HepG2 (cell line): ENCODE measurements around the gene IER5L. TPM values are rescaled to one million over a fixed set of nuclear protein-coding genes. Genes with fewer than 3 reads are reported as not detected.
A peak's percentile ranks its signal among the peaks of the same experiment; 100 is the strongest.

Experiments
- CREM ChIP-seq, 2 experiments: sonication (generic) in 1 of 2; formaldehyde crosslinking in 1 of 2; IDR thresholded peaks; 2 replicates each; pipeline versions ENCODE4 v1.4.0 to v1.6.1; 2016 to 2020; ENCODE audit warnings: antibody characterized with exemption in 1 of 2, mild to moderate bottlenecking in 1 of 2, missing genetic modification reagents in 1 of 2
- DMAP1 ChIP-seq: IDR thresholded peaks from 2 replicates; pipeline ENCODE4 v1.6.1; 2016
- GZF1 ChIP-seq: sonication (generic); formaldehyde crosslinking; IDR thresholded peaks from 2 replicates; pipeline ENCODE4 v1.5.1; 2020; ENCODE audit warnings: mild to moderate bottlenecking, missing genetic modification reagents
- HNRNPK ChIP-seq: fragments of 200-400 bp; formaldehyde crosslinking; IDR thresholded peaks from 2 replicates; pipeline ENCODE4 v1.6.1; 2018; ENCODE audit warnings: low read length, low read depth, moderate library complexity, mild to moderate bottlenecking; ENCODE audit not compliant: poor library complexity, severe bottlenecking
- KDM3A ChIP-seq: IDR thresholded peaks from 2 replicates; pipeline ENCODE4 v1.6.1; 2018; ENCODE audit warnings: low read depth, missing compliant biosample characterization
- MBNL3 ChIP-seq: fragments of 250-450 bp; sonication (Bioruptor Pico); conservative IDR thresholded peaks from 2 replicates; pipeline ENCODE4 v1.8.0; 2022; ENCODE audit warnings: mild to moderate bottlenecking, inconsistent platforms
- MED8 ChIP-seq: sonication (generic); formaldehyde crosslinking; IDR thresholded peaks from 2 replicates; pipeline ENCODE4 v1.8.1; 2023; ENCODE audit warnings: mild to moderate bottlenecking, missing genetic modification reagents; ENCODE audit not compliant: insufficient replicate concordance
- PAF1 ChIP-seq: IDR thresholded peaks from 2 replicates; pipeline ENCODE4 v1.6.1; 2016; ENCODE audit warnings: missing genetic modification reagents, missing compliant biosample characterization
- POLR2G ChIP-seq: fragments of 200-400 bp; formaldehyde crosslinking; IDR thresholded peaks from 2 replicates; pipeline ENCODE4 v1.6.1; 2018; ENCODE audit warnings: mild to moderate bottlenecking, low read depth, low read length, moderate library complexity
- ZBTB38 ChIP-seq: sonication (generic); formaldehyde crosslinking; IDR thresholded peaks from 2 replicates; pipeline ENCODE4 v1.5.1; 2020; ENCODE audit warnings: mild to moderate bottlenecking, missing genetic modification reagents
- ZNF776 ChIP-seq: sonication (generic); formaldehyde crosslinking; IDR thresholded peaks from 2 replicates; pipeline ENCODE4 v1.4.0; 2020; ENCODE audit warnings: mild to moderate bottlenecking, missing genetic modification reagents
- ZNF878 ChIP-seq: sonication (generic); formaldehyde crosslinking; IDR thresholded peaks from 2 replicates; pipeline ENCODE4 v1.8.1; 2023; ENCODE audit warnings: mild to moderate bottlenecking, missing genetic modification reagents, moderate library complexity
- polyA plus RNA-seq, 8 experiments: library from polyadenylated mRNA; depleted of rRNA in 3 of 8; stranded (reverse) in 7 of 8; unstranded in 1 of 8; fragments of >200 nt; fragmentation: Illumina TruSeq in 4 of 8; extraction: Trizol in 4 of 8; gene quantifications; 2 replicates each; pipeline versions ENCODE4 v1.2.1 to v1.2.3, GENCODE V29; 2011 to 2016; ENCODE audit warnings: low read depth in 4 of 8, missing spikeins in 1 of 8, mixed read lengths in 1 of 8; ENCODE audit not compliant: insufficient read depth in 1 of 8
- total RNA-seq, 5 experiments: library from RNA; depleted of rRNA; stranded (reverse); fragments of >200 nt; fragmentation: Illumina TruSeq; extraction: Trizol; gene quantifications; 2 replicates each; pipeline ENCODE4 v1.2.3, GENCODE V29; 2016; ENCODE audit warnings: low read depth in 1 of 5
- TF ChIP-seq, protein P1 (sequence below), 2 experiments: sonication (generic) in 1 of 2; formaldehyde crosslinking in 1 of 2; IDR thresholded peaks; 2 replicates each; pipeline versions ENCODE4 v1.6.1 to v1.9.0; 2014 to 2022; ENCODE audit warnings: antibody characterized with exemption in 1 of 2, borderline replicate concordance in 1 of 2, inconsistent platforms in 1 of 2, low read depth in 1 of 2, missing genetic modification reagents in 1 of 2
- TF ChIP-seq, protein P2 (sequence below): IDR thresholded peaks from 2 replicates; pipeline ENCODE4 v1.6.1; 2016; ENCODE audit warnings: mild to moderate bottlenecking
- TF ChIP-seq, protein P3 (sequence below): sonication (generic); formaldehyde crosslinking; IDR thresholded peaks from 2 replicates; pipeline ENCODE4 v1.4.0; 2020; ENCODE audit warnings: missing genetic modification reagents
- TF ChIP-seq, protein P4 (sequence below): sonication (generic); formaldehyde crosslinking; IDR thresholded peaks from 2 replicates; pipeline ENCODE4 v1.4.0; 2020; ENCODE audit warnings: mild to moderate bottlenecking, missing genetic modification reagents

The IER5L gene
- total and polyA plus RNA-seq, 2 of the 13 experiments (the other 11 are each of a cell fraction or from before 2014, with no cell fraction given) = 1.8 to 3.3 TPM

DNA sequence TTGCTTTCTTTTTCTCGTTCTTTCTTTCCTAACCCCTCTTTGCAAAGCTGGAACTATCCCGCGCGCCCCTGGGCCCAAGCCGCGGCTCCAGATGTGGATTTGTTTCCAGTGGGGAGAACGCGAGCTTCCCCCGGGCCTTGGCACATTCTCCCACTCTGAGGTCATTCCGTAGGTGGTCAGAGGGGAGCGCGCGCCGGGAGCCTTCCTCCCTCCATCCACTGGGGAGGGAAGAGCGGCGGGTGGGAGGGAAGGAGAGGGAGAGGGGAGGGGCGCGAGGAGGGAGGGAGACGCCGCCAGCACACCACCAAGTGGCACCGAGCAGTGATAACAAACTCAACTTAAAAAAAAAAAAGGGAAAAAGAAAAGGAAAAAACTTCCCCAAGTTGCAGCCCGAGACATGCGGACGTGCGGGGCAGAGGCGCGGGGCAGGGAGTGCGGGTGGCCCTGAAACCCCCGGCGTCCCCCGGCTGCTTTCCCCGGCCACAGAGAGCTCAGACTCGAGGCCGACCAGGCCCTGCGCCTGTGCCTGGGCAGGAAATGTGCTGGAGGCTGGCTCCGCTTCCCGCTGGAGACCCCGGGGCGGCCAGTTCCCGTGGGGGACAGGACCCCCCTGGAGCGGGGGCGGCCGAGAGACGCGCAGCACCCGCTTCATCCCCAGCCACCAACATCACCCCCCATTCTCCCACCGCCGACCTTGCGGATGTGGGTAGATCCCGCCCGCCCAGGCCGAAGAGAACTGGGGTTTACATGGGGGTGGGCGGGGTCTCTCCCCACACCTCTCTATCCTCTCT lies 3.1 kb downstream of the IER5L start (continued):
- TF ChIP-seq, protein P1, sequence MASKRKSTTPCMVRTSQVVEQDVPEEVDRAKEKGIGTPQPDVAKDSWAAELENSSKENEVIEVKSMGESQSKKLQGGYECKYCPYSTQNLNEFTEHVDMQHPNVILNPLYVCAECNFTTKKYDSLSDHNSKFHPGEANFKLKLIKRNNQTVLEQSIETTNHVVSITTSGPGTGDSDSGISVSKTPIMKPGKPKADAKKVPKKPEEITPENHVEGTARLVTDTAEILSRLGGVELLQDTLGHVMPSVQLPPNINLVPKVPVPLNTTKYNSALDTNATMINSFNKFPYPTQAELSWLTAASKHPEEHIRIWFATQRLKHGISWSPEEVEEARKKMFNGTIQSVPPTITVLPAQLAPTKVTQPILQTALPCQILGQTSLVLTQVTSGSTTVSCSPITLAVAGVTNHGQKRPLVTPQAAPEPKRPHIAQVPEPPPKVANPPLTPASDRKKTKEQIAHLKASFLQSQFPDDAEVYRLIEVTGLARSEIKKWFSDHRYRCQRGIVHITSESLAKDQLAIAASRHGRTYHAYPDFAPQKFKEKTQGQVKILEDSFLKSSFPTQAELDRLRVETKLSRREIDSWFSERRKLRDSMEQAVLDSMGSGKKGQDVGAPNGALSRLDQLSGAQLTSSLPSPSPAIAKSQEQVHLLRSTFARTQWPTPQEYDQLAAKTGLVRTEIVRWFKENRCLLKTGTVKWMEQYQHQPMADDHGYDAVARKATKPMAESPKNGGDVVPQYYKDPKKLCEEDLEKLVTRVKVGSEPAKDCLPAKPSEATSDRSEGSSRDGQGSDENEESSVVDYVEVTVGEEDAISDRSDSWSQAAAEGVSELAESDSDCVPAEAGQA (IDR thresholded peaks at IDR 0.05; ENCODE audit: low read depth) = no peak
- TF ChIP-seq, protein P1 (CRISPR knock-in tag; IDR thresholded peaks at IDR 0.05; ENCODE audit: borderline replicate concordance) = no peak
- TF ChIP-seq, protein P2, sequence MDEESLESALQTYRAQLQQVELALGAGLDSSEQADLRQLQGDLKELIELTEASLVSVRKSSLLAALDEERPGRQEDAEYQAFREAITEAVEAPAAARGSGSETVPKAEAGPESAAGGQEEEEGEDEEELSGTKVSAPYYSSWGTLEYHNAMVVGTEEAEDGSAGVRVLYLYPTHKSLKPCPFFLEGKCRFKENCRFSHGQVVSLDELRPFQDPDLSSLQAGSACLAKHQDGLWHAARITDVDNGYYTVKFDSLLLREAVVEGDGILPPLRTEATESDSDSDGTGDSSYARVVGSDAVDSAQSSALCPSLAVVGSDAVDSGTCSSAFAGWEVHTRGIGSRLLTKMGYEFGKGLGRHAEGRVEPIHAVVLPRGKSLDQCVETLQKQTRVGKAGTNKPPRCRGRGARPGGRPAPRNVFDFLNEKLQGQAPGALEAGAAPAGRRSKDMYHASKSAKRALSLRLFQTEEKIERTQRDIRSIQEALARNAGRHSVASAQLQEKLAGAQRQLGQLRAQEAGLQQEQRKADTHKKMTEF (CRISPR knock-in tag) = peak; percentile 32; the same call in 1 of the 2 replicates
- TF ChIP-seq PAF1 (CRISPR knock-in tag) = no peak
- TF ChIP-seq POLR2G = peak; percentile 40; the same call in 1 of the 2 replicates
- TF ChIP-seq MED8 (CRISPR knock-in tag) = peak; percentile 9
- 0 out of 2 replicates have a peak, but pooled peaks have one; percentile 12 for TF ChIP-seq ZNF776
- TF ChIP-seq KDM3A (CRISPR knock-in tag) = peak; percentile 44; the same call in 1 of the 2 replicates
- TF ChIP-seq, protein P3, sequence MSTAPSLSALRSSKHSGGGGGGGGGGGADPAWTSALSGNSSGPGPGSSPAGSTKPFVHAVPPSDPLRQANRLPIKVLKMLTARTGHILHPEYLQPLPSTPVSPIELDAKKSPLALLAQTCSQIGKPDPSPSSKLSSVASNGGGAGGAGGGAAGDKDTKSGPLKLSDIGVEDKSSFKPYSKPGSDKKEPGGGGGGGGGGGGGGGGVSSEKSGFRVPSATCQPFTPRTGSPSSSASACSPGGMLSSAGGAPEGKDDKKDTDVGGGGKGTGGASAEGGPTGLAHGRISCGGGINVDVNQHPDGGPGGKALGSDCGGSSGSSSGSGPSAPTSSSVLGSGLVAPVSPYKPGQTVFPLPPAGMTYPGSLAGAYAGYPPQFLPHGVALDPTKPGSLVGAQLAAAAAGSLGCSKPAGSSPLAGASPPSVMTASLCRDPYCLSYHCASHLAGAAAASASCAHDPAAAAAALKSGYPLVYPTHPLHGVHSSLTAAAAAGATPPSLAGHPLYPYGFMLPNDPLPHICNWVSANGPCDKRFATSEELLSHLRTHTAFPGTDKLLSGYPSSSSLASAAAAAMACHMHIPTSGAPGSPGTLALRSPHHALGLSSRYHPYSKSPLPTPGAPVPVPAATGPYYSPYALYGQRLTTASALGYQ (CRISPR knock-in tag) = peak; percentile 3; the same call in 1 of the 2 replicates
- no peak for TF ChIP-seq MBNL3 (CRISPR knock-in tag)
- TF ChIP-seq ZNF878 (CRISPR knock-in tag) = 0 out of 2 replicates have a peak, but pooled peaks have one; percentile 22
- peak; percentile 64 for TF ChIP-seq HNRNPK
- TF ChIP-seq, protein P4, sequence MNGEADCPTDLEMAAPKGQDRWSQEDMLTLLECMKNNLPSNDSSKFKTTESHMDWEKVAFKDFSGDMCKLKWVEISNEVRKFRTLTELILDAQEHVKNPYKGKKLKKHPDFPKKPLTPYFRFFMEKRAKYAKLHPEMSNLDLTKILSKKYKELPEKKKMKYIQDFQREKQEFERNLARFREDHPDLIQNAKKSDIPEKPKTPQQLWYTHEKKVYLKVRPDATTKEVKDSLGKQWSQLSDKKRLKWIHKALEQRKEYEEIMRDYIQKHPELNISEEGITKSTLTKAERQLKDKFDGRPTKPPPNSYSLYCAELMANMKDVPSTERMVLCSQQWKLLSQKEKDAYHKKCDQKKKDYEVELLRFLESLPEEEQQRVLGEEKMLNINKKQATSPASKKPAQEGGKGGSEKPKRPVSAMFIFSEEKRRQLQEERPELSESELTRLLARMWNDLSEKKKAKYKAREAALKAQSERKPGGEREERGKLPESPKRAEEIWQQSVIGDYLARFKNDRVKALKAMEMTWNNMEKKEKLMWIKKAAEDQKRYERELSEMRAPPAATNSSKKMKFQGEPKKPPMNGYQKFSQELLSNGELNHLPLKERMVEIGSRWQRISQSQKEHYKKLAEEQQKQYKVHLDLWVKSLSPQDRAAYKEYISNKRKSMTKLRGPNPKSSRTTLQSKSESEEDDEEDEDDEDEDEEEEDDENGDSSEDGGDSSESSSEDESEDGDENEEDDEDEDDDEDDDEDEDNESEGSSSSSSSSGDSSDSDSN = peak; percentile 45; the same call in 1 of the 2 replicates
- TF ChIP-seq DMAP1 = peak; percentile 53; the same call in 1 of the 2 replicates
- no peak for TF ChIP-seq ZBTB38 (CRISPR knock-in tag)
- no peak for TF ChIP-seq CREM (IDR thresholded peaks at IDR 0.05)
- TF ChIP-seq CREM (CRISPR knock-in tag; IDR thresholded peaks at IDR 0.05) = no peak
- 0 out of 2 replicates have a peak, but pooled peaks have one; percentile 29 for TF ChIP-seq GZF1
